Neural cell (in vitro differentiated cells): Measurements from ENCODE around the gene PLD4.

Experiments used
- CTCF ChIP-seq: fragments of 450-650 bp; IDR thresholded peaks from 2 replicates; pipeline ENCODE4 v1.5.1; 2014; ENCODE audit warnings: antibody characterized with exemption, mild to moderate bottlenecking, moderate library complexity; ENCODE audit not compliant: poor library complexity, severe bottlenecking
- EP300 ChIP-seq: fragments of 450-650 bp; conservative IDR thresholded peaks from 2 replicates; pipeline ENCODE4 v1.6.1; 2014; ENCODE audit warnings: antibody characterized with exemption, mild to moderate bottlenecking, moderate library complexity; ENCODE audit not compliant: poor library complexity, severe bottlenecking
- EZH2 ChIP-seq: fragments of 200-600, 300-800 bp; shearing (Covaris generic), sonication (generic); IDR thresholded peaks from 2 replicates; pipeline ENCODE4 v1.6.1; 2014; ENCODE audit warnings: antibody characterized with exemption, low read length, borderline replicate concordance, mild to moderate bottlenecking; ENCODE audit not compliant: insufficient read depth, poor library complexity, severe bottlenecking

GRCh38 chr14:104955396-104955770, 30.7 kb downstream of the PLD4 start:
- TF ChIP-seq CTCF (no peak), EP300 (no peak), EZH2 (no peak)
